HG02943 (cell line): ENCODE results near the gene HOXD9.
A peak's percentile ranks its signal among the peaks of the same experiment; 100 is the strongest.

Source experiments
- ATAC-seq: cut with Tn5 transposase; IDR thresholded peaks from one replicate; pipeline ENCODE4 v1.9.1; 2021; ENCODE audit warnings: mild to moderate bottlenecking, low read depth, moderate library complexity; ENCODE audit not compliant: unreplicated experiment

HOXD9 gene

GRCh38 chr2:176096986-176097819 lies 25.3 kb upstream of the HOXD9 start:
- ATAC-seq: peak; percentile 92

GRCh38 chr2:176097820-176098365 lies 24.6 kb upstream of the HOXD9 start:
- ATAC-seq: no peak

GRCh38 chr2:176098366-176099158 lies 24.0 kb upstream of the HOXD9 start:
- no peak for ATAC-seq

- ATAC-seq: no peak
These were observed 23.3 kb upstream of the HOXD9 start for GRCh38 chr2:176099159-176099727.

- ATAC-seq: no peak
These were observed 22.6 kb upstream of the HOXD9 start, which contains the start of gene HOXD12 for GRCh38 chr2:176099728-176100546. TSS of gene HOXD12 (plus strand) at chr2:176099795. CDS start at chr2:176099802, 7 bp downstream.

- no peak for ATAC-seq
These were observed 21.9 kb upstream of the HOXD9 start for GRCh38 chr2:176100547-176101140.

- ATAC-seq: no peak
These were observed 21.2 kb upstream of the HOXD9 start for GRCh38 chr2:176101216-176101830.

GRCh38 chr2:176101842-176102241 lies 20.7 kb upstream of the HOXD9 start:
- ATAC-seq: no peak

GRCh38 chr2:176102309-176102866 lies 20.1 kb upstream of the HOXD9 start:
- ATAC-seq: no peak

GRCh38 chr2:176103194-176103593 lies 19.3 kb upstream of the HOXD9 start:
- ATAC-seq: no peak

- no peak for ATAC-seq
These were observed 18.7 kb upstream of the HOXD9 start for GRCh38 chr2:176103742-176104315.

- ATAC-seq: no peak
These were observed 18.0 kb upstream of the HOXD9 start for GRCh38 chr2:176104316-176105077.

- no peak for ATAC-seq
These were observed 17.3 kb upstream of the HOXD9 start for GRCh38 chr2:176105078-176105729.

GRCh38 chr2:176105730-176106580 lies 16.6 kb upstream of the HOXD9 start:
- ATAC-seq: no peak

GRCh38 chr2:176106581-176107539 lies 15.7 kb upstream of the HOXD9 start, which contains the start of gene HOXD11:
TSS of gene HOXD11 (plus strand) at chr2:176107280. CDS start at chr2:176107356, 76 bp downstream.
- no peak for ATAC-seq
